Measurements from ENCODE around the gene FIG4.

DNA sequence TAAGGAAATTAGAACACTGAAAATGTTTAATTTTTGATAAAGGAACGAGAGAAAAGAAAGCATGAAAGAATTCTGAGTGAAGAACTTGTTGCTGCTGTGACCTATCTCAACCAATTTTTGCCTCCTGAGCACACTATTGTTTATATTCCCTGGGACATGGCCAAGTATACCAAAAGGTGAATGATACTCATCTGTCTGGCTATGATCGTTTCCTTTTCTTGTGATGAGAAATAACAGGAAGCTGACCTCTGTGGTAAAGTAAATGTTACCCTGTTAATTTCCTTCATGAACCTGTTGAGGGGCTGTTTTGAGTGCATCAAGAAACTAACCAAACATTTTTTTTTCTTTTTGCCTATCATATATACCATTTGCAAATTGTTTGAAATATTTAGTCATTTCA is 69.1 kb downstream of the FIG4 start:
- TF ChIP-seq, protein P1, sequence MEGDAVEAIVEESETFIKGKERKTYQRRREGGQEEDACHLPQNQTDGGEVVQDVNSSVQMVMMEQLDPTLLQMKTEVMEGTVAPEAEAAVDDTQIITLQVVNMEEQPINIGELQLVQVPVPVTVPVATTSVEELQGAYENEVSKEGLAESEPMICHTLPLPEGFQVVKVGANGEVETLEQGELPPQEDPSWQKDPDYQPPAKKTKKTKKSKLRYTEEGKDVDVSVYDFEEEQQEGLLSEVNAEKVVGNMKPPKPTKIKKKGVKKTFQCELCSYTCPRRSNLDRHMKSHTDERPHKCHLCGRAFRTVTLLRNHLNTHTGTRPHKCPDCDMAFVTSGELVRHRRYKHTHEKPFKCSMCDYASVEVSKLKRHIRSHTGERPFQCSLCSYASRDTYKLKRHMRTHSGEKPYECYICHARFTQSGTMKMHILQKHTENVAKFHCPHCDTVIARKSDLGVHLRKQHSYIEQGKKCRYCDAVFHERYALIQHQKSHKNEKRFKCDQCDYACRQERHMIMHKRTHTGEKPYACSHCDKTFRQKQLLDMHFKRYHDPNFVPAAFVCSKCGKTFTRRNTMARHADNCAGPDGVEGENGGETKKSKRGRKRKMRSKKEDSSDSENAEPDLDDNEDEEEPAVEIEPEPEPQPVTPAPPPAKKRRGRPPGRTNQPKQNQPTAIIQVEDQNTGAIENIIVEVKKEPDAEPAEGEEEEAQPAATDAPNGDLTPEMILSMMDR (IDR thresholded peaks at IDR 0.05; ENCODE audit: insufficient read depth, low read length, poor library complexity, severe bottlenecking): no peak
- no peak for TF ChIP-seq EZH2phosphoT487 (conservative IDR thresholded peaks at IDR 0.05; ENCODE audit: low read length)

Measured in SU-DHL-6 (cell line).